GOT3 (cell line): ENCODE results near the gene UBN1.
A peak's percentile ranks its signal among the peaks of the same experiment; 100 is the strongest.
"Not testable (repeated sequence)": the region's sequence is repeated elsewhere in the genome, so short reads cannot be mapped to it uniquely, and the experiment has no call there.

Source experiments
- DNase-seq: peaks from one replicate; lab custom pipeline; 2025; ENCODE audit warnings: mixed read lengths; lab: John Stamatoyannopoulos, UW

The UBN1 gene

DNA sequence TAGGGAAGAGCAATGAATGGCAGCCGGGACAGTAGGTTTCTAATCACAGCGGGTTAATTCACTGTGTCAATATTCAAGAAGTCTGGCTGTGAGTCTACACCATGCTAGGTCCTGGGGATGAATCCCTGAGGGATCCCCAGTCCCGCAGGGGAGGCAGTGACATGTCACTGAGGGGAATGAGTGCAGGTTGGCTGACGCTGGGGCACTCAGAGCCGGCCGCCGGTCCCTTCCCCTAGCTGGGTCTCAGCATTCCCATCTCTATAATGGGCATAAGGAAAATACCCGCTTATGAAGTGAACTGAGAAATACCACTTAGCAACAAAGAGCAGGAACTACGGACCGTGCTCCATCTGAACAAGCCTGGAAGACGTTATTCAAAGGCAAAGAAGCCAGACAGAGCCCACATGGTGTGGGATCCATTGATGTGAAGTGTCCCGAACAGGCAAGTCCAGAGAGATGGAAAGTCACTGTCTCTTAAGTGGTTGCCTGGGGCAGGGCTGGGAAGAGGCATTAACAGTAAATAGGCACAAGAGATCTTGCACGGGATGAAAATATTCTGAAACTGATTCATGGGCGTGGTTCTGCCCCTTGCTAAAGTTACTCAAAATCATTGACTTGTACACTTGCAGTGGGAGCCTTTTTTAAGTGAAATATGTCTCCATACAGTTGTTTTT lies 57.8 kb downstream of the UBN1 start:
- DNase-seq, result no peak

DNA sequence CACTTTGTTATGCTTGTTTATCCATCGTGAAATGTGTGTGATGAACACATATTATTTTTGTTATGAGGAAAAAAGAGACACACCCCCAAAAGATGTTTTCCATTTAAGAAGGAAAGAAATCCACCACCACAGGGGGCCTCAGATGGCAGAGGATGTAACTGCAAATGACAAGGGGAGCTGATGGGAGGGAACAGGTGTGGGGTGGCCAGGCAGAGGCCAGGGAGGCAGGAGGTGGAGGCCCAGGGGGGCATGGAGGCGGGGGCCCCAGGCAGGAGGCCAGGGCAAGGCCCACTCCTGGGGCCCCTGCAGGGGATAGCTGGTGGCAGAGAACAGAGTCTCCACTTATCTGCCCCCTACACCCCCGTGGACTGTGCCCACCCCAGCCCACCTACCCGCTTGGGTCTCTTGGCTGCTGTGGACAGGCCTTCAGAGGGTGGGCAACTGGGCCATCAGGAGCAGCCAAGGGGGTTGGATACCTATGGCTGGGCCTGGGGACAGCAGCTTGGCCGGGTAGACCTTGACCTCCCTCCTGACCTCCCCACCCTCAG lies 61.6 kb downstream of the UBN1 start:
- no peak for DNase-seq

- DNase-seq, result no peak
These were observed 62.5 kb downstream of the UBN1 start for GRCh38 chr16:4909825-4910224.

- DNase-seq, result no peak
These were observed 63.5 kb downstream of the UBN1 start for GRCh38 chr16:4910828-4911227.

- no peak for DNase-seq
These were observed 64.7 kb downstream of the UBN1 start for GRCh38 chr16:4911970-4912386.

DNA sequence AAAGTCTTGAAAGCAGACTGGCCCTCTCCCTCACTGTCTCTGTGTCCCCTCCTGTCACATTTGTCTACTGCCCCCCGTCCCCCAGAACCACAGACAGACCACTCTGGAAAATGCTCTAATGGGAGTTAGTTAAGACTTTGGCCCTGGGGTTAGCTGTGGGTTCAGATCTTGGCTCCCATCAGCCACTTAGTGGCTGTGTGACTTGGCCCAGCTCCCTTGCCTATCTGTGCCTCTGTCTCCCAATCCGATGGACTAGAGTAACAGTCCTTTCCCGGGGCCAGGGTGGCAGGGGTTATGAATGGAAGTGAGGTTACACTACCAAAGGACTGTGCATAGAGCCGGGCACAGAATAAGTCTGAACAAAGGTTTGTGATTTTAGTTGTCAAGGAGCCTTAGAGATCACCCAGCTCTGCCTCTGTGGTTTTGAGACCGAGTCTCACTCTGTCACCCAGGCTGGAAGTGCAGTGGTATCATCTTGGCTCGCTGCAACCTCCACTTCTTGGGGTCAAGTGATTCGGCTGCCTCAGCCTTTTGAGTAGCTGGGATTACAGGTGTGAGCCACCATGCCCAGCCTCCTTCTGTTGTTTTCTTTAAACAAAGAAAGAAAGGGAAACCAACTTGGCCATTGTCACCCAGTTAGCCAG lies 66.0 kb downstream of the UBN1 start:
- no peak for DNase-seq

- no peak for DNase-seq
These were observed 66.7 kb downstream of the UBN1 start for GRCh38 chr16:4913774-4914525.

DNA sequence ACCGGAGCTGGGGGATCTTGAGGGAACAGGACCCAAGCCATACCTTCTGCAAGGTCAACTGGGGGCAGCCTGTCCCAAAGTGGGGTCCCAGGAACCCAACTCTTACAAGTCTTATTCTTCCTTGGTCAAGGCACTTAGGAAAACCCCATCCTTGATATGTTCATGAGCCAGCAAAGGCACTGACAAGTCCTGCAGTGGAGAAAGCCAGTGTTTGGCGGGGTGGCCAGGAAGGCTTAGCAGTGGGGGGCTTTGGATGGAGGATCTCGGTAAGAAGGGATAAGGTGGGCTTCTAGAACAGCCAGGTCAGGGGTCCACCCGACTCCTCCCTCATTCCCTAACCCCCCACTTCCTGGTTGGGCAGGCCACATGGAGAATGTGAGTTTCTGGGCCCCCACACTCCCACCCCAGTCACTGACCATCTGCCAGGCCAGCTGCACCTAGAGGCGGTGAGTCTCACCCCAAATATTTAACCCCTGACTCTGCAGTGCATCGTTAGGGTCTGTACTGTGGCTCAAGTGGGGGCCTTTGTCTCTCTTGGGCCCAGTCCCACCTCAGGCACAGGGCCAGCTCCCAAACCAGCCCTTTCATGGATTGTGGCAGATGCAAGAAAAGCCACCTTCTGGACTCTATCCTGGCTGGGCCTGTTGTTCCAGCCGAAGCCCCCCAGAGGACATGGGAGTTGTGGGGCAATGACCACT lies 67.4 kb downstream of the UBN1 start:
- DNase-seq, result no peak

DNA sequence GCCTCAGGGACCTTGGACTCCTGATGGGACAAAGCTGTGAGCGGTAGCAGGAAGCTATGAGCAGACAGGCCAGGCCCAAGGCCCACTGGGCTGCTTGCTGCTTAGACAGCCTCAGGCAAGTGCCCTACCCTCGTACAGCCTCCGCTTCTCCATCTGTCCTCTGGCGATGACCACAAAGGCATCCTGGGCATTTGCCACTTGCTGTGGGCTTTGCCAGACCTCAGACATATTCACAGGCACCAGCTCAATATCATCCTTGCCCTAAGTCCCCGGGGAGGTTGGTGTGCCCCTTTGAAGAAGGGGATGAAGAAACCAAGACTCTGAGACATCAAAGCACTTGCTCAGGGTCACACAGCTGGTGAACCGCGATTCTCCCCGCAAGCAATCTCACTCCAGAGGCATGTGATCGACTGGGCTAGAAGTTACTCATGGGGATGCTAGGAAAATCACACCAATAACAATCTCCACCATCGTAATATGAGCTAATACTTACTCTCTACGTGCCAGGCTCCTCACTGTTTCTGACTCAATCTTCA lies 68.0 kb downstream of the UBN1 start:
- DNase-seq, result peak; percentile 63

GRCh38 chr16:4917117-4917516 lies 69.8 kb downstream of the UBN1 start:
- DNase-seq, result no peak

GRCh38 chr16:4918781-4919251 lies 71.5 kb downstream of the UBN1 start:
- DNase-seq, result no peak

DNA sequence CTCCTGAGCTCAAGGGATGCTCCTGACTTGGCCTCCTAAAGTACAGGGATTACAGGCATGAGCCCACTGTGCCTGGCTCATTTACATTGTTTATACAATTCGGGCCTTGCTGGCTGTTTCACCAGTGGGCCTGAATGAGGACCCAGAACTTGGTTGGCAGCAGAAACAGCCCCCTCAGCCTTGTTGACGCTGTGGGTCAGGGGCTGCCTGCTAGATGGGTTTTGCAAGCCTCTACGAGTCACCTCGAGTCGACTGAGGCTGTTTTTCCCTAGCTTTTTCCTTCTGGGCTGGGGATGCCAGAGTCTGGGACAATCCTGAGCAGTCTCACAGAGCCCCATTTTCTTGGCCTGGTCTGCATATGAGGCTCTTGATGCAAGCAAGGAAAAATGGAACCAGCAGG lies 73.5 kb downstream of the UBN1 start:
- no peak for DNase-seq

DNA sequence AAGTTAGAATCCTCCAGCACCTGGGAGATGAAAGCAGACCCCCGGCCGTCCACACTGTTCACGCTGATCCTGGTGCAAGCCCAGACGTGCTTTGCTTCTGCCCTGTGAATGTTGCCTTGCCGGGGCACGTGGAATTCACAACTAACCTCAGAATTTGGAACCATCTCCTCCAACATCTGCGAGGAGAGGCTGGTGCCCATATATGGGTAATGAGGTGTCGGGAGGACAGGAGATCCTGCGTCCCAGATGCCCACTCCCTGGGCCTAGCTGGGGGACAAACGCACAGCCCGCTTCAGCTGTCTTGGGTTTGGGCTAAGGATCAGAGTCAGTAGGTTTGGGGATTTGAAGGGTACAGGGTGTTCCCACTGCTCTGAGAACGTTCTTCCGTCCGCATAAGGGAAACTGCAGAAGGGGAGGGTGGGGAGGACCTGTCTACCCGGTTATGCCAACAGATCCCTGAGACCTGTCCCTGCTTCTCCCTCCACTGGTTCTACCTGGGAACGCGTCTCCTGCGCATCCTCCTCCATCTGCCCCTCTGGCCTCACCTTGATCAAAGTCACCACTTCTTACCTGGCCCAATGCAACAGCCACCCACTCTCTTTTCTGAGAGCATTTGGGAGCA lies 75.6 kb downstream of the UBN1 start:
- no peak for DNase-seq

DNA sequence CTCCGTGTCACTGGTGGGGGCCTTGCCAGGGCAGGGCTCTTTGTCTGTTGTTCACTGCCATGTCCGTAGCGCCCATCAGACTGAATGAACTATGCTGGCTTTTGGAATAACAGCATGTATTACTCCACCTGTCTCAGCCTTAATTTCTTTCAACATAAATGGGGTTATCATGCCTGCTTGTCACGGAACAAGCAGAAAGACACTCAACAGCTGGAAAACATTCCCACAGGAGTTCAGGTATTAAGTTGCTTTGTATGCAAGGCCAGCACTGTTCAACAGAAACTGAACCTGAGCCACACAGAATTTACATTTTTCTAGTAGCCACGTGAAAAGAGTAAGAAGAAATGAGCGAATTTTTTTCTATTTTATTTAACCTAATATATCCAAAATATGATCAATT lies 76.6 kb downstream of the UBN1 start:
- DNase-seq, result no peak

DNA sequence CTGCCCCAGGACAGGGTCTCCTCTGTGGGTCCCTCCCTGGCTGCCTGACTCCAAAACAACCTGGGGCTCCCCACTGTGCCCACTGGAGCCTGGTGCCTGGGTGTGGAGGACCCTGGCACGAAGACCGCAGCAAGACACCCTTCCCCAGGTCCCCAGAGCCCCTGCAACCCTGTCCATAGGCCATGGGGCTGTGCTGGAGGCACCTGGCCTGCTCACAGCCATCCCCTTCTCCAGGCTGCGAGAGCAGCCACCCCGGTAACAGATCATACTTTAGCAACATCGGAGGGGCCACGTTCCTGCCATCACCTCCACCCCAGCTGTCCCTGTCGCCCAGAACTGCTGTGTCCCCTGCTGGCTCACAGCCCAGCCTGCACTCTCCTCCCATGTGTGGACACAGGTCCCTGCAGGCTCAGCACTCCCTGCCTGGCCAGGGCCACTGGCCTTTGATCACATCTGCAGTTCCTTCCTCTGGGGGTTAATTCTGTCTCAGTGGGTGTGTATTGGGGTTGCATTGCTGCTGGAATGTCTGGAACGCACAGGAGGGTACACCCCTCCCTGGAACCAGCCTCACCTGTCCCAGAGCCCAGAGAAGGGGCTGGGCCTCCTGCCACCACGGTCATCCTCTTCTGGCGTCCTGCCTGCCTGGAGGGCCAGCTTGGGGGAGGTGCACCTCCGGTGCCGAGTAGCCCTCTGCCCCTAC lies 77.5 kb downstream of the UBN1 start:
- no peak for DNase-seq

DNA sequence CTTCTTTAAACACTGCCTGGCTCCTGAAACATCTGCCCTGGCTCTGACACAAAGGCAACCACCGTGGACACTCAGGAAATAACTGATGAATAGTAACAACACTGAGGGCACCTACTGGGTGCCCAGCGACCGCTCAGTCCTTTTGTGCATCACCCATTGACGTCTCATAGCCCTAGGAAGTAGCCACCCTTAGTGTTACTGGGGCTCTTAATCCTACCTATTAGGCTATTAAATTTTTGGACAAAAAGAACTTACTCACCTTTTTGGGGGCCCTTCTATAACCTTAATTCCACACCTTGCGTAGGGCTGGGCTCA lies 78.0 kb downstream of the UBN1 start:
- DNase-seq, result no peak

GRCh38 chr16:4925791-4926190 lies 78.5 kb downstream of the UBN1 start:
- no peak for DNase-seq

DNA sequence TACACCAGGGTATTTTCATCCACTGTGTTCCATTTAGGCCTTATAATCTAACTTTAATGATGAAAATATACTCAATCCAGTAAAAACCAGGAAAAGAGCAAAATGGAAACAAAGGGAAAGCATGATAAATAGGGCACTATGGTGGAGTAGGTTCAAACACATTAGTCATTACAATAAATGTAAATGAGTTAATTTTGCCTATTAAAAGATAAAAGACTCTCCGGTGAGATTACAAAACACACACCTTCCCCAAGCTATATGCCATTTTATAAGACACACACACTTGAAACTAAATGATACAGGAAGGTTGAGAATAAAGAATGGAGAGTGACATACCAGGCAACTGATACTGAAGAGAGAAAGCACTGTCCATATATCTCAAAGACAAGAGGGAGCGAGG lies 79.6 kb downstream of the UBN1 start:
- DNase-seq, result no peak

GRCh38 chr16:4927661-4928060 lies 80.4 kb downstream of the UBN1 start:
- DNase-seq, result no peak

GRCh38 chr16:4928227-4928626 lies 80.9 kb downstream of the UBN1 start:
- DNase-seq, result no peak

- DNase-seq, result not testable (repeated sequence)
These were observed 82.3 kb downstream of the UBN1 start for GRCh38 chr16:4929619-4930018.
